ENCODE measurements around the gene ESR1.

DNA sequence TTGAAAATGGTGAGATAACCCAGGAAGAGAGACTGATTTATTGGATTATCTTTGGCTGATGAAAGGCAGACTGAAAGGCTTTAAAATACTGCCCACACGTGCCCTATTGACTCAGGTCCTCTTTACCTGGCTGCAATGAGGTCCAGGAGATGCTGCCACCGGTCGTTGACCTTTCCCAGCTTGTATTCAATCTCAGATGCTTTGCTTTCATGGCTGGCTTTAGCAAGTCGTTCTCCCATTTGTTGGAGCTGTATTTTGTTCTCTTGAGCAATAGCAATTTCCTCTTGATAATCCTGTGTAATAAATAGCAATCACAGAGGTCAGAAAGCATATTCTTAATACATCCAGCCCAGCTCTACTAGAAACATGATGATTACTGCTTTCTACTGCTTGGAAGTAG, 368.8 kb downstream of the ESR1 start:
- no peak for TF ChIP-seq CTCF (conservative IDR thresholded peaks at IDR 0.05 in 1 of 2, IDR thresholded peaks at IDR 0.05 in 1 of 2; ENCODE audit: extremely low read depth in 1 of 2, insufficient read depth in 1 of 2, low read depth in 1 of 2, low read length in 2 of 2)
- TF ChIP-seq EZH2 (IDR thresholded peaks at IDR 0.05; ENCODE audit: borderline replicate concordance, low read length) = no peak
